ENCODE measurements around the gene SGO2. TPM values are rescaled to one million over a fixed set of nuclear protein-coding genes. Genes with fewer than 3 reads are reported as not detected.

The SGO2 gene
- total and polyA plus RNA-seq, 2 of the 13 experiments (the other 11 are each of a cell fraction or from before 2014, with no cell fraction given), result 5.1 to 16.2 TPM

- TF ChIP-seq ARID5B (CRISPR knock-in tag; IDR thresholded peaks at IDR 0.05) (0 out of 2 replicates have a peak, but pooled peaks have one; percentile 33), STAG1 (CRISPR knock-in tag; IDR thresholded peaks at IDR 0.05) (peak; percentile 84), ZNF280D (CRISPR knock-in tag; IDR thresholded peaks at IDR 0.05) (no peak), ZNF501 (CRISPR knock-in tag; IDR thresholded peaks at IDR 0.05) (0 out of 2 replicates have a peak, but pooled peaks have one; percentile 43), ZNF674 (CRISPR knock-in tag; IDR thresholded peaks at IDR 0.05; ENCODE audit: low read depth) (no peak), ZNF598 (CRISPR knock-in tag; IDR thresholded peaks at IDR 0.05; ENCODE audit: borderline replicate concordance) (no peak), BCL6 (CRISPR knock-in tag; IDR thresholded peaks at IDR 0.05) (0 out of 2 replicates have a peak, but pooled peaks have one; percentile 10), ZNF251 (CRISPR knock-in tag; IDR thresholded peaks at IDR 0.05) (peak; percentile 38; the same call in 1 of the 2 replicates), ZNF567 (CRISPR knock-in tag; IDR thresholded peaks at IDR 0.05; ENCODE audit: borderline replicate concordance) (no peak), FOXP1 (IDR thresholded peaks at IDR 0.05) (no peak), FOXP1 (CRISPR knock-in tag; IDR thresholded peaks at IDR 0.05) (no peak), ZNF839 (CRISPR knock-in tag; IDR thresholded peaks at IDR 0.05; ENCODE audit: borderline replicate concordance) (no peak), RCOR2 (CRISPR knock-in tag; IDR thresholded peaks at IDR 0.05) (no peak), ARNT2 (CRISPR knock-in tag; IDR thresholded peaks at IDR 0.05; ENCODE audit: low read depth) (no peak; the same call in 1 of the 2 replicates), ZNF224 (CRISPR knock-in tag; IDR thresholded peaks at IDR 0.05) (peak; percentile 70; the same call in 1 of the 2 replicates), JUN (CRISPR knock-in tag; IDR thresholded peaks at IDR 0.05) (no peak), ZNF292 (CRISPR knock-in tag; IDR thresholded peaks at IDR 0.05; ENCODE audit: borderline replicate concordance, low read depth) (peak; percentile 43; the same call in 1 of the 2 replicates), ZSCAN30 (CRISPR knock-in tag; IDR thresholded peaks at IDR 0.05) (no peak), SALL1 (CRISPR knock-in tag; IDR thresholded peaks at IDR 0.05) (peak; percentile 51; the same call in 1 of the 2 replicates)
- TF ChIP-seq, protein P1, sequence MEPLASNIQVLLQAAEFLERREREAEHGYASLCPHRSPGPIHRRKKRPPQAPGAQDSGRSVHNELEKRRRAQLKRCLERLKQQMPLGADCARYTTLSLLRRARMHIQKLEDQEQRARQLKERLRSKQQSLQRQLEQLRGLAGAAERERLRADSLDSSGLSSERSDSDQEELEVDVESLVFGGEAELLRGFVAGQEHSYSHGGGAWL (CRISPR knock-in tag; IDR thresholded peaks at IDR 0.05), result no peak
- TF ChIP-seq, protein P2, sequence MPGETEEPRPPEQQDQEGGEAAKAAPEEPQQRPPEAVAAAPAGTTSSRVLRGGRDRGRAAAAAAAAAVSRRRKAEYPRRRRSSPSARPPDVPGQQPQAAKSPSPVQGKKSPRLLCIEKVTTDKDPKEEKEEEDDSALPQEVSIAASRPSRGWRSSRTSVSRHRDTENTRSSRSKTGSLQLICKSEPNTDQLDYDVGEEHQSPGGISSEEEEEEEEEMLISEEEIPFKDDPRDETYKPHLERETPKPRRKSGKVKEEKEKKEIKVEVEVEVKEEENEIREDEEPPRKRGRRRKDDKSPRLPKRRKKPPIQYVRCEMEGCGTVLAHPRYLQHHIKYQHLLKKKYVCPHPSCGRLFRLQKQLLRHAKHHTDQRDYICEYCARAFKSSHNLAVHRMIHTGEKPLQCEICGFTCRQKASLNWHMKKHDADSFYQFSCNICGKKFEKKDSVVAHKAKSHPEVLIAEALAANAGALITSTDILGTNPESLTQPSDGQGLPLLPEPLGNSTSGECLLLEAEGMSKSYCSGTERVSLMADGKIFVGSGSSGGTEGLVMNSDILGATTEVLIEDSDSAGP (CRISPR knock-in tag; IDR thresholded peaks at IDR 0.05; ENCODE audit: borderline replicate concordance), result peak; percentile 43; the same call in 1 of the 2 replicates
- TF ChIP-seq, protein P3, sequence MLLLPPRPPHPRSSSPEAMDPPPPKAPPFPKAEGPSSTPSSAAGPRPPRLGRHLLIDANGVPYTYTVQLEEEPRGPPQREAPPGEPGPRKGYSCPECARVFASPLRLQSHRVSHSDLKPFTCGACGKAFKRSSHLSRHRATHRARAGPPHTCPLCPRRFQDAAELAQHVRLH (CRISPR knock-in tag; IDR thresholded peaks at IDR 0.05; ENCODE audit: borderline replicate concordance, low read depth), result peak; percentile 66; the same call in 1 of the 2 replicates
Measured at GRCh38 chr2:200483729-200484198, 42.2 kb upstream of the SGO2 start (continued).

Data from HepG2 (cell line).